HEK293 (cell line): ENCODE data around the gene TRAF3IP3.

ENCODE experiments used
- BCL11A ChIP-seq: fragments of 450-650 bp; formaldehyde crosslinking; IDR thresholded peaks from 2 replicates; pipeline ENCODE4 v1.5.1; 2016; ENCODE audit warnings: low read depth, missing biosample characterization, missing genetic modification characterization
- KLF10 ChIP-seq: fragments of 450-650 bp; IDR thresholded peaks from 2 replicates; pipeline ENCODE4 v1.5.1; 2018; ENCODE audit warnings: missing biosample characterization, mild to moderate bottlenecking, missing genetic modification characterization
- OSR2 ChIP-seq: fragments of 450-650 bp; formaldehyde crosslinking; IDR thresholded peaks from 2 replicates; pipeline ENCODE4 v1.5.1; 2016; ENCODE audit warnings: missing biosample characterization, missing genetic modification characterization
- REPIN1 ChIP-seq: fragments of 450-650 bp; formaldehyde crosslinking; IDR thresholded peaks from 2 replicates; pipeline ENCODE4 v1.5.1; 2017; ENCODE audit warnings: missing biosample characterization, missing genetic modification characterization, low read depth
- ZBTB44 ChIP-seq: fragments of 450-650 bp; IDR thresholded peaks from 2 replicates; pipeline ENCODE4 v1.5.1; 2018; ENCODE audit warnings: missing biosample characterization, mild to moderate bottlenecking, missing genetic modification characterization
- ZBTB6 ChIP-seq: fragments of 450-650 bp; formaldehyde crosslinking; IDR thresholded peaks from 2 replicates; pipeline ENCODE4 v1.5.1; 2017; ENCODE audit warnings: missing biosample characterization, missing genetic modification characterization
- ZBTB8A ChIP-seq: fragments of 450-650 bp; formaldehyde crosslinking; IDR thresholded peaks from 2 replicates; pipeline ENCODE4 v1.5.1; 2016; ENCODE audit warnings: missing biosample characterization, missing genetic modification characterization
- ZNF112 ChIP-seq: fragments of 450-650 bp; formaldehyde crosslinking; IDR thresholded peaks from 2 replicates; pipeline ENCODE4 v1.5.0; 2017; ENCODE audit warnings: missing biosample characterization, missing genetic modification characterization
- ZNF121 ChIP-seq: fragments of 450-650 bp; formaldehyde crosslinking; IDR thresholded peaks from 2 replicates; pipeline ENCODE4 v1.5.1; 2016; ENCODE audit warnings: missing biosample characterization, missing genetic modification characterization
- ZNF221 ChIP-seq: fragments of 450-650 bp; formaldehyde crosslinking; IDR thresholded peaks from 2 replicates; pipeline ENCODE4 v1.5.1; 2017; ENCODE audit warnings: missing biosample characterization, missing genetic modification characterization, borderline replicate concordance
- ZNF248 ChIP-seq: fragments of 450-650 bp; formaldehyde crosslinking; IDR thresholded peaks from 2 replicates; pipeline ENCODE4 v1.5.1; 2017; ENCODE audit warnings: missing biosample characterization, missing genetic modification characterization
- ZNF311 ChIP-seq: fragments of 450-650 bp; formaldehyde crosslinking; IDR thresholded peaks from 2 replicates; pipeline ENCODE4 v1.5.1; 2017; ENCODE audit warnings: missing biosample characterization, missing genetic modification characterization, borderline replicate concordance
- ZNF404 ChIP-seq: fragments of 450-650 bp; formaldehyde crosslinking; IDR thresholded peaks from 2 replicates; pipeline ENCODE4 v1.5.1; 2017; ENCODE audit warnings: missing biosample characterization, missing genetic modification characterization
- ZNF560 ChIP-seq: fragments of 450-650 bp; formaldehyde crosslinking; IDR thresholded peaks from 2 replicates; pipeline ENCODE4 v1.5.1; 2017; ENCODE audit warnings: missing biosample characterization, missing genetic modification characterization, borderline replicate concordance
- ZNF561 ChIP-seq: fragments of 450-650 bp; IDR thresholded peaks from 2 replicates; pipeline ENCODE4 v1.5.1; 2018; ENCODE audit warnings: missing biosample characterization, missing genetic modification characterization, borderline replicate concordance
- ZNF571 ChIP-seq: fragments of 450-650 bp; formaldehyde crosslinking; IDR thresholded peaks from 2 replicates; pipeline ENCODE4 v1.5.0; 2017; ENCODE audit warnings: missing biosample characterization, missing genetic modification characterization
- ZNF629 ChIP-seq: fragments of 450-650 bp; formaldehyde crosslinking; IDR thresholded peaks from 2 replicates; pipeline ENCODE4 v1.5.1; 2017; ENCODE audit warnings: missing biosample characterization, missing genetic modification characterization
- ZNF707 ChIP-seq: fragments of 450-650 bp; formaldehyde crosslinking; IDR thresholded peaks from 2 replicates; pipeline ENCODE4 v1.5.1; 2016; ENCODE audit warnings: missing biosample characterization, missing genetic modification characterization
- ZNF843 ChIP-seq: fragments of 450-650 bp; formaldehyde crosslinking; IDR thresholded peaks from 2 replicates; pipeline ENCODE4 v1.5.1; 2016; ENCODE audit warnings: missing biosample characterization, missing genetic modification characterization
- TF ChIP-seq, protein P1 (sequence below): fragments of 450-650 bp; formaldehyde crosslinking; IDR thresholded peaks from 2 replicates; pipeline ENCODE4 v1.5.1; 2017; ENCODE audit warnings: missing biosample characterization, missing genetic modification characterization
- TF ChIP-seq, protein P2 (sequence below): fragments of 450-650 bp; formaldehyde crosslinking; IDR thresholded peaks from 2 replicates; pipeline ENCODE4 v1.5.1; 2016; ENCODE audit warnings: missing biosample characterization, missing genetic modification characterization
- TF ChIP-seq, protein P3 (sequence below): fragments of 450-650 bp; formaldehyde crosslinking; conservative IDR thresholded peaks from 2 replicates; pipeline ENCODE4 v1.5.1; 2016; ENCODE audit warnings: low read depth, missing biosample characterization, missing genetic modification characterization
- TF ChIP-seq, protein P4 (sequence below): fragments of 450-650 bp; IDR thresholded peaks from 2 replicates; pipeline ENCODE4 v1.5.1; 2018; ENCODE audit warnings: missing biosample characterization, missing genetic modification characterization
- TF ChIP-seq, protein P5 (sequence below): fragments of 450-650 bp; formaldehyde crosslinking; IDR thresholded peaks from 2 replicates; pipeline ENCODE4 v1.5.1; 2016; ENCODE audit warnings: missing biosample characterization, missing genetic modification characterization

The TRAF3IP3 gene

GRCh38 chr1:209747580-209748262 lies 8.1 kb upstream of the TRAF3IP3 start (continued):
- TF ChIP-seq, protein P1, sequence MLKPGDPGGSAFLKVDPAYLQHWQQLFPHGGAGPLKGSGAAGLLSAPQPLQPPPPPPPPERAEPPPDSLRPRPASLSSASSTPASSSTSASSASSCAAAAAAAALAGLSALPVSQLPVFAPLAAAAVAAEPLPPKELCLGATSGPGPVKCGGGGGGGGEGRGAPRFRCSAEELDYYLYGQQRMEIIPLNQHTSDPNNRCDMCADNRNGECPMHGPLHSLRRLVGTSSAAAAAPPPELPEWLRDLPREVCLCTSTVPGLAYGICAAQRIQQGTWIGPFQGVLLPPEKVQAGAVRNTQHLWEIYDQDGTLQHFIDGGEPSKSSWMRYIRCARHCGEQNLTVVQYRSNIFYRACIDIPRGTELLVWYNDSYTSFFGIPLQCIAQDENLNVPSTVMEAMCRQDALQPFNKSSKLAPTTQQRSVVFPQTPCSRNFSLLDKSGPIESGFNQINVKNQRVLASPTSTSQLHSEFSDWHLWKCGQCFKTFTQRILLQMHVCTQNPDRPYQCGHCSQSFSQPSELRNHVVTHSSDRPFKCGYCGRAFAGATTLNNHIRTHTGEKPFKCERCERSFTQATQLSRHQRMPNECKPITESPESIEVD (tag by site-specific recombination) = no peak
- no peak for TF ChIP-seq ZNF221
- TF ChIP-seq ZNF112 (tag by site-specific recombination) = no peak
- TF ChIP-seq ZNF561 (tag by site-specific recombination) = no peak
- TF ChIP-seq, protein P2, sequence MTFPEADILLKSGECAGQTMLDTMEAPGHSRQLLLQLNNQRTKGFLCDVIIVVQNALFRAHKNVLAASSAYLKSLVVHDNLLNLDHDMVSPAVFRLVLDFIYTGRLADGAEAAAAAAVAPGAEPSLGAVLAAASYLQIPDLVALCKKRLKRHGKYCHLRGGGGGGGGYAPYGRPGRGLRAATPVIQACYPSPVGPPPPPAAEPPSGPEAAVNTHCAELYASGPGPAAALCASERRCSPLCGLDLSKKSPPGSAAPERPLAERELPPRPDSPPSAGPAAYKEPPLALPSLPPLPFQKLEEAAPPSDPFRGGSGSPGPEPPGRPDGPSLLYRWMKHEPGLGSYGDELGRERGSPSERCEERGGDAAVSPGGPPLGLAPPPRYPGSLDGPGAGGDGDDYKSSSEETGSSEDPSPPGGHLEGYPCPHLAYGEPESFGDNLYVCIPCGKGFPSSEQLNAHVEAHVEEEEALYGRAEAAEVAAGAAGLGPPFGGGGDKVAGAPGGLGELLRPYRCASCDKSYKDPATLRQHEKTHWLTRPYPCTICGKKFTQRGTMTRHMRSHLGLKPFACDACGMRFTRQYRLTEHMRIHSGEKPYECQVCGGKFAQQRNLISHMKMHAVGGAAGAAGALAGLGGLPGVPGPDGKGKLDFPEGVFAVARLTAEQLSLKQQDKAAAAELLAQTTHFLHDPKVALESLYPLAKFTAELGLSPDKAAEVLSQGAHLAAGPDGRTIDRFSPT (tag by site-specific recombination) = peak; percentile 98
- no peak for TF ChIP-seq OSR2 (tag by site-specific recombination)
- TF ChIP-seq ZBTB6 = peak; percentile 90
- no peak for TF ChIP-seq ZNF571 (tag by site-specific recombination)
- TF ChIP-seq ZNF560 (tag by site-specific recombination) = no peak
- TF ChIP-seq ZNF121 (tag by site-specific recombination) = no peak
- TF ChIP-seq ZNF843 (tag by site-specific recombination) = peak; percentile 63; the same call in 1 of the 2 replicates
- TF ChIP-seq ZBTB44 (tag by site-specific recombination) = peak; percentile 37; the same call in 1 of the 2 replicates
- no peak for TF ChIP-seq KLF10
- TF ChIP-seq ZNF404 (tag by site-specific recombination) = no peak
- TF ChIP-seq ZBTB8A (tag by site-specific recombination) = peak; percentile 46
- peak; percentile 71; the same call in 1 of the 2 replicates for TF ChIP-seq BCL11A (tag by site-specific recombination)
- no peak for TF ChIP-seq ZNF311
- TF ChIP-seq, protein P3, sequence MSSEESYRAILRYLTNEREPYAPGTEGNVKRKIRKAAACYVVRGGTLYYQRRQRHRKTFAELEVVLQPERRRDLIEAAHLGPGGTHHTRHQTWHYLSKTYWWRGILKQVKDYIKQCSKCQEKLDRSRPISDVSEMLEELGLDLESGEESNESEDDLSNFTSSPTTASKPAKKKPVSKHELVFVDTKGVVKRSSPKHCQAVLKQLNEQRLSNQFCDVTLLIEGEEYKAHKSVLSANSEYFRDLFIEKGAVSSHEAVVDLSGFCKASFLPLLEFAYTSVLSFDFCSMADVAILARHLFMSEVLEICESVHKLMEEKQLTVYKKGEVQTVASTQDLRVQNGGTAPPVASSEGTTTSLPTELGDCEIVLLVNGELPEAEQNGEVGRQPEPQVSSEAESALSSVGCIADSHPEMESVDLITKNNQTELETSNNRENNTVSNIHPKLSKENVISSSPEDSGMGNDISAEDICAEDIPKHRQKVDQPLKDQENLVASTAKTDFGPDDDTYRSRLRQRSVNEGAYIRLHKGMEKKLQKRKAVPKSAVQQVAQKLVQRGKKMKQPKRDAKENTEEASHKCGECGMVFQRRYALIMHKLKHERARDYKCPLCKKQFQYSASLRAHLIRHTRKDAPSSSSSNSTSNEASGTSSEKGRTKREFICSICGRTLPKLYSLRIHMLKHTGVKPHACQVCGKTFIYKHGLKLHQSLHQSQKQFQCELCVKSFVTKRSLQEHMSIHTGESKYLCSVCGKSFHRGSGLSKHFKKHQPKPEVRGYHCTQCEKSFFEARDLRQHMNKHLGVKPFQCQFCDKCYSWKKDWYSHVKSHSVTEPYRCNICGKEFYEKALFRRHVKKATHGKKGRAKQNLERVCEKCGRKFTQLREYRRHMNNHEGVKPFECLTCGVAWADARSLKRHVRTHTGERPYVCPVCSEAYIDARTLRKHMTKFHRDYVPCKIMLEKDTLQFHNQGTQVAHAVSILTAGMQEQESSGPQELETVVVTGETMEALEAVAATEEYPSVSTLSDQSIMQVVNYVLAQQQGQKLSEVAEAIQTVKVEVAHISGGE (tag by site-specific recombination) = no peak
- no peak for TF ChIP-seq REPIN1 (tag by site-specific recombination)
- TF ChIP-seq, protein P4, sequence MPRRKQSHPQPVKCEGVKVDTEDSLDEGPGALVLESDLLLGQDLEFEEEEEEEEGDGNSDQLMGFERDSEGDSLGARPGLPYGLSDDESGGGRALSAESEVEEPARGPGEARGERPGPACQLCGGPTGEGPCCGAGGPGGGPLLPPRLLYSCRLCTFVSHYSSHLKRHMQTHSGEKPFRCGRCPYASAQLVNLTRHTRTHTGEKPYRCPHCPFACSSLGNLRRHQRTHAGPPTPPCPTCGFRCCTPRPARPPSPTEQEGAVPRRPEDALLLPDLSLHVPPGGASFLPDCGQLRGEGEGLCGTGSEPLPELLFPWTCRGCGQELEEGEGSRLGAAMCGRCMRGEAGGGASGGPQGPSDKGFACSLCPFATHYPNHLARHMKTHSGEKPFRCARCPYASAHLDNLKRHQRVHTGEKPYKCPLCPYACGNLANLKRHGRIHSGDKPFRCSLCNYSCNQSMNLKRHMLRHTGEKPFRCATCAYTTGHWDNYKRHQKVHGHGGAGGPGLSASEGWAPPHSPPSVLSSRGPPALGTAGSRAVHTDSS (tag by site-specific recombination) = no peak
- TF ChIP-seq ZNF707 = no peak
- no peak for TF ChIP-seq ZNF248 (tag by site-specific recombination)
- TF ChIP-seq, protein P5, sequence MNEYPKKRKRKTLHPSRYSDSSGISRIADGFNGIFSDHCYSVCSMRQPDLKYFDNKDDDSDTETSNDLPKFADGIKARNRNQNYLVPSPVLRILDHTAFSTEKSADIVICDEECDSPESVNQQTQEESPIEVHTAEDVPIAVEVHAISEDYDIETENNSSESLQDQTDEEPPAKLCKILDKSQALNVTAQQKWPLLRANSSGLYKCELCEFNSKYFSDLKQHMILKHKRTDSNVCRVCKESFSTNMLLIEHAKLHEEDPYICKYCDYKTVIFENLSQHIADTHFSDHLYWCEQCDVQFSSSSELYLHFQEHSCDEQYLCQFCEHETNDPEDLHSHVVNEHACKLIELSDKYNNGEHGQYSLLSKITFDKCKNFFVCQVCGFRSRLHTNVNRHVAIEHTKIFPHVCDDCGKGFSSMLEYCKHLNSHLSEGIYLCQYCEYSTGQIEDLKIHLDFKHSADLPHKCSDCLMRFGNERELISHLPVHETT (tag by site-specific recombination) = peak; percentile 32; the same call in 1 of the 2 replicates
- peak; percentile 84 for TF ChIP-seq ZNF629 (tag by site-specific recombination)
